HS-27A (cell line): ENCODE data around the gene EHD1.

Experiments
- DNase-seq: peaks from one replicate; pipeline ENCODE4 v3.0.0-alpha.2; 2012; ENCODE audit warnings: low read depth, missing footprints

Gene EHD1

GRCh38 chr11:64909653-64910343, 31.4 kb upstream of the EHD1 start:
- no peak for DNase-seq

- DNase-seq: no peak
Measured at GRCh38 chr11:64908766-64909165, 30.3 kb upstream of the EHD1 start.

- DNase-seq: no peak
Measured at GRCh38 chr11:64906314-64906635, 27.9 kb upstream of the EHD1 start.

GRCh38 chr11:64905516-64906313, 27.3 kb upstream of the EHD1 start:
- no peak for DNase-seq

GRCh38 chr11:64903291-64903833, 24.9 kb upstream of the EHD1 start:
- no peak for DNase-seq

- DNase-seq: no peak
Measured at GRCh38 chr11:64902102-64902900, 23.9 kb upstream of the EHD1 start.

GRCh38 chr11:64900774-64901173, 22.4 kb upstream of the EHD1 start:
- no peak for DNase-seq

GRCh38 chr11:64900263-64900678, 21.9 kb upstream of the EHD1 start:
- DNase-seq: no peak

- no peak for DNase-seq
Measured at GRCh38 chr11:64898541-64898940, 20.1 kb upstream of the EHD1 start.

GRCh38 chr11:64898076-64898445, 19.6 kb upstream of the EHD1 start:
- DNase-seq: no peak

GRCh38 chr11:64897381-64898075, 19.1 kb upstream of the EHD1 start:
- DNase-seq: no peak

GRCh38 chr11:64896448-64897022, 18.1 kb upstream of the EHD1 start:
- no peak for DNase-seq

GRCh38 chr11:64894812-64895452, 16.5 kb upstream of the EHD1 start:
- DNase-seq: no peak

- no peak for DNase-seq
Measured at GRCh38 chr11:64894070-64894811, 15.8 kb upstream of the EHD1 start.

- DNase-seq: no peak
Measured at GRCh38 chr11:64893194-64894069, 15.0 kb upstream of the EHD1 start.

GRCh38 chr11:64892838-64893193, 14.4 kb upstream of the EHD1 start:
- no peak for DNase-seq

GRCh38 chr11:64892411-64892831, 14.0 kb upstream of the EHD1 start:
- DNase-seq: no peak

GRCh38 chr11:64891880-64892279, 13.5 kb upstream of the EHD1 start:
- no peak for DNase-seq

GRCh38 chr11:64891215-64891848, 12.9 kb upstream of the EHD1 start:
- DNase-seq: no peak
